Calu3 (cell line): ENCODE measurements around the gene OR2K2. TPM values are rescaled to one million over a fixed set of nuclear protein-coding genes. Genes with fewer than 3 reads are reported as not detected.

ENCODE experiments used
- BruUV-seq: library from RNA; stranded (reverse); fragments of 400-500 nt; replicated peaks from 2 replicates; lab custom pipeline; 2021; lab: Mats Ljungman, UMichigan
- CTCF ChIA-PET: fragments of 300-600 bp; sonication (Branson Sonifier 250); formaldehyde crosslinking; loops from one replicate; lab custom pipeline; 2022; ENCODE audit warnings: antibody characterized with exemption; lab: Charles Lee
- DNase-seq: peaks from one replicate; pipeline ENCODE4 v3.0.0; 2022
- H3K27ac Mint-ChIP-seq: one replicate; pipeline ENCODE4 v1.8.0; 2022; ENCODE audit warnings: mixed read lengths; ENCODE audit not compliant: unreplicated experiment
- H3K27me3 Mint-ChIP-seq: one replicate; pipeline ENCODE4 v1.8.0; 2022; ENCODE audit warnings: mixed read lengths; ENCODE audit not compliant: unreplicated experiment
- H3K36me3 Mint-ChIP-seq: one replicate; pipeline ENCODE4 v1.8.0; 2022; ENCODE audit warnings: mild to moderate bottlenecking, moderate library complexity, mixed read lengths; ENCODE audit not compliant: insufficient read depth, unreplicated experiment
- H3K4me1 Mint-ChIP-seq: one replicate; pipeline ENCODE4 v1.8.0; 2022; ENCODE audit warnings: mild to moderate bottlenecking, low read depth, mixed read lengths; ENCODE audit not compliant: unreplicated experiment
- H3K4me3 Mint-ChIP-seq: one replicate; pipeline ENCODE4 v1.8.0; 2022; ENCODE audit warnings: mild to moderate bottlenecking, low read depth, moderate library complexity, mixed read lengths; ENCODE audit not compliant: unreplicated experiment
- H3K9me3 Mint-ChIP-seq: one replicate; pipeline ENCODE4 v1.8.0; 2022; ENCODE audit warnings: low read depth, mixed read lengths; ENCODE audit not compliant: unreplicated experiment
- CTCF ChIP-seq: fragments of 200-600 bp; IDR thresholded peaks from one replicate; pipeline ENCODE4 v1.8.0; 2022; ENCODE audit warnings: antibody characterized with exemption; ENCODE audit not compliant: unreplicated experiment
- intact Hi-C: fragments of 100-400 bp; cut with micrococcal nuclease; formaldehyde crosslinking; loops from one replicate; pipeline ENCODE4 v1.10.0; 2022; ENCODE audit not compliant: unreplicated experiment
- total RNA-seq: library from RNA; stranded (reverse); gene quantifications from 2 replicates; pipeline ENCODE4 v1.2.3, GENCODE V29; 2022

The OR2K2 gene
- total RNA-seq, 1 experiment from 2014 or later: not detected

- H3K4me3 Mint-ChIP-seq: no peak overlapping the region
- TF ChIP-seq CTCF: no peak
- no peak for DNase-seq
- no peaks in the 10 kb centered on the region for H3K27me3 Mint-ChIP-seq
- no TSS peak for BruUV-seq
- CTCF ChIA-PET: no interaction called here
- H3K4me1 Mint-ChIP-seq: peaks cover 3% of the 10 kb centered on the region
- intact Hi-C loops: no loop called here
- no peaks in the 10 kb centered on the region for H3K9me3 Mint-ChIP-seq
- H3K36me3 Mint-ChIP-seq: peaks cover 16% of the 10 kb centered on the region
- H3K27ac Mint-ChIP-seq: no peak overlapping the region
These were observed 37.0 kb upstream of the OR2K2 start for GRCh38 chr9:111366978-111367377.

GRCh38 chr9:111362526-111362925 lies 32.5 kb upstream of the OR2K2 start:
- DNase-seq: no peak
- H3K4me1 Mint-ChIP-seq: peaks cover 9% of the 10 kb centered on the region
- H3K36me3 Mint-ChIP-seq: peaks cover 29% of the 10 kb centered on the region
- no peak overlapping the region for H3K4me3 Mint-ChIP-seq
- H3K27me3 Mint-ChIP-seq: no peaks in the 10 kb centered on the region
- no peak overlapping the region for H3K27ac Mint-ChIP-seq
- TF ChIP-seq CTCF: no peak
- no TSS peak for BruUV-seq
- no peaks in the 10 kb centered on the region for H3K9me3 Mint-ChIP-seq
- intact Hi-C loops: no loop called here
- CTCF ChIA-PET: no interaction called here

- CTCF ChIA-PET: no interaction called here
- no peak overlapping the region for H3K4me3 Mint-ChIP-seq
These were observed 30.9 kb upstream of the OR2K2 start for GRCh38 chr9:111360881-111361280.

GRCh38 chr9:111356481-111357244 lies 26.6 kb upstream of the OR2K2 start:
- Mint-ChIP-seq H3K36me3 (peaks cover 20% of the 10 kb centered on the region), H3K27me3 (no peaks in the 10 kb centered on the region), H3K27ac (peak overlapping the region; percentile 29), H3K9me3 (no peaks in the 10 kb centered on the region), H3K4me3 (peak overlapping the region; percentile 26), H3K4me1 (peaks cover 29% of the 10 kb centered on the region)
- no peak for TF ChIP-seq CTCF
- CTCF ChIA-PET: no interaction called here
- DNase-seq: peak; percentile 3
- TSS peak; percentile 17 for BruUV-seq
- intact Hi-C loops: no loop called here

More at GRCh38 chr9:111360881-111361280, 30.9 kb upstream of the OR2K2 start:
- intact Hi-C loops: no loop called here
- Mint-ChIP-seq H3K9me3 (no peaks in the 10 kb centered on the region), H3K36me3 (peaks cover 35% of the 10 kb centered on the region), H3K4me1 (peaks cover 25% of the 10 kb centered on the region), H3K27ac (no peak overlapping the region), H3K27me3 (no peaks in the 10 kb centered on the region)
- no TSS peak for BruUV-seq
- TF ChIP-seq CTCF: no peak
- DNase-seq: no peak
